NOMO-1 treated with dmso at 0.1 percent for 144 hours (cell line): ENCODE measurements around the gene ZC3H15.

ENCODE experiments used
- DNase-seq: peaks from one replicate; lab custom pipeline; 2025; ENCODE audit not compliant: unreplicated experiment; lab: John Stamatoyannopoulos, UW

The ZC3H15 gene

DNA sequence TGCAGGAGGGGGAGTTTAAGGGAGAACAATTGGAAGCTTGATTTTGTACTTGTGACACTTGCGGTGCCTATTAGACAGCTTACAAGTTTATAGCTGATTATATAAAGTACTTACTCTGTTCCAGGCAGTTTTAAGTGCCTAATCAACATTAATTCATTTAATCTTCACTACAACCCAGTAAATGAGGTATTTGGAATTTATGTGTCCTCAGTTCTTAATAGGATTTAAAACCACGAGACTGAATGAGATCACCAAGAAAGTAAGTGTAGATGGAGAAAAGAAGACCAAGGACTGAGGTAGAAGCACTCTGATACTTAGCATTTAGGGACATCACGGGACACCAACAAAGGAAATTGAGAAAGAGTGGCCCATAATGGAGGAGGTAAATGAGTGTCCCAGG, 49.8 kb downstream of the ZC3H15 start:
- no peak for DNase-seq

DNA sequence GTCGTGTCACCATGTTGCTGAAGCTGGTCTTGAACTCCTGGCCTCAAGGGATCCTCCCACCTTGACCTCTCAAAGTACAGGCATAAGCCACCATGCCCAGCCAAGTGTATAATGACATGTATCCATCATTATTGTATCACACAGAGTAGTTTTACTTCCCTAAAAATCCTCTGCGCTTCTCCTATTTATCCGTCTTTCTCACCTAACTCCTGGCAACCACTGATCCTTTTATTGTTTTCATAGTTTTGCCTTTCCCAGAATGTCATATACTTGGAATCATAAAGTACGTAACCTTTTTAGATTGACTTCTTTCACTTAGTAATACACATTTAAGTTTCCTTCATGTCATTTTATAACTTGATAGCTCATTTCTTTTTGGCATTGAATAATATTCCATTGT, 51.0 kb downstream of the ZC3H15 start:
- DNase-seq = no peak

GRCh38 chr2:186540941-186541340, 54.9 kb downstream of the ZC3H15 start:
- DNase-seq = no peak

DNA sequence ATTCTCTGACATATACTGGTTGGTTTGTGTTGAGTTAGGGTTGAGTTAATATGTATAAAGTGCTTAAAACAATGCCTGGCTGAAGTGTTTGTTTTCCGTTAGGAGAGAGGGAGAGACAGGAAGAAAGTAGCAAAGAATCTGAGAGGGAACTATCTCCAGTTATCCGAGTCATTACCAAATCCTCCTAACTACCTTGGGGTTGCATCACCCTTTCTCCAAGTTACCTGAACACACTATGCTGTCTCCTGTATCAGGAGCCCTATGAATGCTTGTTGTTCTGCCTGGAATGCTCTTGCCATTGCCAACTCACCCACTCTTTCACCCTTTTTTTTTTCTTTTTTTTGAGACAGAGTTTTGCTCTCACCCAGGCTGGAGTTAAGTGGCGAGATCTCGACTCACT, 55.9 kb downstream of the ZC3H15 start:
- DNase-seq = no peak

DNA sequence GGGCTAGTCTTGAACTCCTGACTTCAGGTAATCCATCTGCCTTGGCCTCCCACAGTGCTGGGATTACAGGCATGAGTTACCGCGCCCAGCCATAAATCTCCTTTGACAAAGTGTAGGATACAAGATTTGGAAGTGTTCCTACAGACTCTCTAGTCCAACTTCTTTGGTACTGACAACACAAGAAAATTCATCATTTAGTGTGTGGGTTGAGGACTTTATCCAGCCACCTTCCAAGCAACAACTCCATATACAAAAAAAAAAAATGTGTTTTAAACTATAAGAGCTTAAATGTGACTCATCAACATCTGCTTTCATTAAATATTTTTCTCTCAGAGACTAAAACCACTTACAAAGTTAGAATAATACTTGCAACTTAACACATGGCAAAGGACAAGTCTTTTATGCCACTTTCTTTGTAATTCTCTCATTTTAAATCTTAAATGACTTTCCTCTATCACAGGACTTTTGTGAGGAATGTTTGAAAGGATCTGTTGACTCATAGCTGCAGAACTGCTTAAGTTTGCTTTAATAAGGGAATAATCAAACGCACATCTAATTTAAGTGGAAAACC, 57.6 kb downstream of the ZC3H15 start:
- DNase-seq = no peak

- DNase-seq = no peak
Measured at GRCh38 chr2:186544255-186544675, 58.2 kb downstream of the ZC3H15 start.

GRCh38 chr2:186546846-186547245, 60.8 kb downstream of the ZC3H15 start:
- no peak for DNase-seq

DNA sequence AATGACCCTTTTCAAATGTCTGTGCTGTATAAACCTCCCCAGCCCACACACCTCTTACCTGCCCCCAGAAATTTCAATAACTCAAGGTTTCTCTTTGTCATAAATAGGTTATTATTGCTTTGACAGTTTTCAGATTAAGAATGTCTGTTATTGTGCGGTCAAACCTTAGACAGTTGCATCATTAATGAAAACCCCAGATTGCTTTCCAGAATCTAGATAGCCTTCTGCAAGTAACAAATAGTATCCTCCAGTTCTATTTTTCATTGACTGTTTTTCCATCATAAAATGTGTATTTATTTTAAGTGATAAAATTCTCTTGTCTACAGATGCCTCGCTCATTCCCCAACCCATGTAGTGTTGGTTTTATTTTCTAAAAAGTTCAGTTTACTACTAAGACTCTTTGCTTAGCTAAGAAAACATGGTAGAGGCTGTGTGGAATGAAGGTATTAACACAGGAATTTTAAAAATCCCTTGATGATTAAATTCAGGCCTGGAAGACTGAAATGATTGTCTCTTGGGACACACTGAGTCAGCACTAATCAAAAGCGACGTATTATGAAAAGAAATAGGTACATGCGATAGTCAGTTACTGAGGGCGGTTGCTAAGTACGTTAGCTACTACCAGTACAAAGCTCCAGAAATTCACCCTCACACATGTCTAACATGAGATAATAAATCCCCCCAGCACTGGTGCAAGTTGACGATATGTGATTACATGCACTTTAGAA, 65.4 kb downstream of the ZC3H15 start:
- DNase-seq = no peak

GRCh38 chr2:186554429-186554828, 68.4 kb downstream of the ZC3H15 start:
- DNase-seq = no peak

GRCh38 chr2:186554850-186555671, 69.0 kb downstream of the ZC3H15 start:
- no peak for DNase-seq

- no peak for DNase-seq
Measured at GRCh38 chr2:186558512-186559276, 72.6 kb downstream of the ZC3H15 start.
